NB4 (cell line): Measurements from ENCODE around the gene TBC1D1.

Experiments used
- DNase-seq: peaks from one replicate; pipeline ENCODE4 v3.0.0; 2010; ENCODE audit warnings: low read depth
- H3K4me3 ChIP-seq: one replicate; pipeline ENCODE4 v1.5.1; 2011; ENCODE audit warnings: mild to moderate bottlenecking, low read depth, low read length, moderate library complexity
- CTCF ChIP-seq: IDR thresholded peaks from one replicate; pipeline ENCODE4 v1.5.1; 2012; ENCODE audit warnings: low read depth, low read length
- MAX ChIP-seq: IDR thresholded peaks from 2 replicates; pipeline ENCODE4 v1.6.1; 2011; ENCODE audit warnings: low read depth, low read length
- MYC ChIP-seq: IDR thresholded peaks from 2 replicates; pipeline ENCODE4 v1.6.1; 2011; ENCODE audit warnings: low read depth, low read length
- POLR2A ChIP-seq: IDR thresholded peaks from 2 replicates; pipeline ENCODE4 v1.6.1; 2011; ENCODE audit warnings: mild to moderate bottlenecking; ENCODE audit not compliant: insufficient read length; ENCODE audit errors: extremely low read depth

Gene TBC1D1

GRCh38 chr4:38100474-38101255 lies 209.8 kb downstream of the TBC1D1 start:
- DNase-seq: no peak

GRCh38 chr4:38101563-38101962 lies 210.7 kb downstream of the TBC1D1 start:
- H3K4me3 ChIP-seq: no peak overlapping the region
- TF ChIP-seq MYC: no peak
- no peak for TF ChIP-seq MAX
- TF ChIP-seq CTCF: no peak
- no peak for TF ChIP-seq POLR2A
- DNase-seq: no peak

More at GRCh38 chr4:38100474-38101255, 209.8 kb downstream of the TBC1D1 start:
- TF ChIP-seq MAX: no peak
- no peak for TF ChIP-seq CTCF
- TF ChIP-seq POLR2A: no peak
- no peak for TF ChIP-seq MYC
- H3K4me3 ChIP-seq: no peak overlapping the region

GRCh38 chr4:38102957-38103588 lies 212.2 kb downstream of the TBC1D1 start:
- no peak for TF ChIP-seq CTCF
- no peak for DNase-seq

GRCh38 chr4:38105475-38106220 lies 214.8 kb downstream of the TBC1D1 start:
- H3K4me3 ChIP-seq: no peak overlapping the region
- no peak for TF ChIP-seq CTCF
- no peak for TF ChIP-seq MYC
- no peak for TF ChIP-seq MAX
- no peak for TF ChIP-seq POLR2A
- no peak for DNase-seq

More at GRCh38 chr4:38102957-38103588, 212.2 kb downstream of the TBC1D1 start:
- H3K4me3 ChIP-seq: no peak overlapping the region

- no peak overlapping the region for H3K4me3 ChIP-seq
- DNase-seq: no peak
- TF ChIP-seq MAX (no peak), POLR2A (no peak), MYC (no peak), CTCF (no peak)
Observed at GRCh38 chr4:38106311-38106710, 215.4 kb downstream of the TBC1D1 start.
